ENCODE data around the gene TDRD10.

DNA sequence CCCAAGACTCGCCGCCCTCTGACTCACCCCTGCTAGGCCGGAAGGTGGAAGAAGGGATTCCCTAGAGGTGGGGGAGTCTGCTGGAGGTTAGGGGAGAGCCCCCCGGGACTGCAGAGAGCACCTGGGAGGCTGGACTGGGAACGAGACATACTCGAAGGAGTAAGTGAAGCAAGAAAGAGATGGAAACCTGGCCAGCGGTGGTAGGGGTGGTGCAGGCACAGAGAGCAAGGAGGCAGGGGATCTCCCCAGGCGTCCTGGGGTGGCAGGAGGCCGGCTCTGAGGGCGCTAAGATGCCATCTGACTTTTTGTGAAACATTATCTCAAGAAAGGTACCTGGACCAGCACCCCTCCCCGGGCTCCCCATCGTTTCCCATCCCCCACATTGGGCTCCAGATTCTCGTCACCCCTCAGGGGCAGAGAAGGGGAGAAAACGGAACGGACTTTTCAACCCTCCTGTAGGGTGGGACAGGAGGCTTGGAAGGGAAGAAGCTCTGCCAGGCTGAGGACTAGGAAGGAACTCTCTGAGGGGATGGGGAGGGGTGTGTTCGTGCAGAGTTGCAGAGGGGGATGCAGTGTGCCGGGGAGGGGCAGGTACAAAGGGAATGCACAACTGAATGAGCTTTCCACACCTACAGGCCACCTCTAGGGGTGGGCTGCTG, 66.3 kb downstream of the TDRD10 start:
- no peak for TF ChIP-seq POLR2AphosphoS5 (IDR thresholded peaks at IDR 0.05)
- TF ChIP-seq, protein P1, sequence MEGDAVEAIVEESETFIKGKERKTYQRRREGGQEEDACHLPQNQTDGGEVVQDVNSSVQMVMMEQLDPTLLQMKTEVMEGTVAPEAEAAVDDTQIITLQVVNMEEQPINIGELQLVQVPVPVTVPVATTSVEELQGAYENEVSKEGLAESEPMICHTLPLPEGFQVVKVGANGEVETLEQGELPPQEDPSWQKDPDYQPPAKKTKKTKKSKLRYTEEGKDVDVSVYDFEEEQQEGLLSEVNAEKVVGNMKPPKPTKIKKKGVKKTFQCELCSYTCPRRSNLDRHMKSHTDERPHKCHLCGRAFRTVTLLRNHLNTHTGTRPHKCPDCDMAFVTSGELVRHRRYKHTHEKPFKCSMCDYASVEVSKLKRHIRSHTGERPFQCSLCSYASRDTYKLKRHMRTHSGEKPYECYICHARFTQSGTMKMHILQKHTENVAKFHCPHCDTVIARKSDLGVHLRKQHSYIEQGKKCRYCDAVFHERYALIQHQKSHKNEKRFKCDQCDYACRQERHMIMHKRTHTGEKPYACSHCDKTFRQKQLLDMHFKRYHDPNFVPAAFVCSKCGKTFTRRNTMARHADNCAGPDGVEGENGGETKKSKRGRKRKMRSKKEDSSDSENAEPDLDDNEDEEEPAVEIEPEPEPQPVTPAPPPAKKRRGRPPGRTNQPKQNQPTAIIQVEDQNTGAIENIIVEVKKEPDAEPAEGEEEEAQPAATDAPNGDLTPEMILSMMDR (IDR thresholded peaks at IDR 0.05): no peak
- no peak for TF ChIP-seq EP300 (IDR thresholded peaks at IDR 0.05)
- TF ChIP-seq POLR2A (IDR thresholded peaks at IDR 0.05): no peak
